ENCODE measurements around the gene ATRN.
"Not testable (repeated sequence)": the region's sequence is repeated elsewhere in the genome, so short reads cannot be mapped to it uniquely, and the experiment has no call there.

ATRN gene
- 46.4 to 57.6 (median 51.7) reads per million in 4 experiments for total RNA-seq

- peak; percentile 70 for DNase-seq
Observed at GRCh38 chr20:3470627-3471396, at the start of gene ATRN. TSS of gene ATRN (plus strand) at chr20:3471018. CDS start at chr20:3471108, 90 bp downstream.

GRCh38 chr20:3421985-3422384 lies 48.8 kb upstream of the ATRN start:
- DNase-seq, result no peak

- no peak for DNase-seq
Observed at GRCh38 chr20:3423126-3423525, 47.7 kb upstream of the ATRN start.

GRCh38 chr20:3426766-3427165 lies 44.1 kb upstream of the ATRN start:
- not testable (repeated sequence) for DNase-seq

DNA sequence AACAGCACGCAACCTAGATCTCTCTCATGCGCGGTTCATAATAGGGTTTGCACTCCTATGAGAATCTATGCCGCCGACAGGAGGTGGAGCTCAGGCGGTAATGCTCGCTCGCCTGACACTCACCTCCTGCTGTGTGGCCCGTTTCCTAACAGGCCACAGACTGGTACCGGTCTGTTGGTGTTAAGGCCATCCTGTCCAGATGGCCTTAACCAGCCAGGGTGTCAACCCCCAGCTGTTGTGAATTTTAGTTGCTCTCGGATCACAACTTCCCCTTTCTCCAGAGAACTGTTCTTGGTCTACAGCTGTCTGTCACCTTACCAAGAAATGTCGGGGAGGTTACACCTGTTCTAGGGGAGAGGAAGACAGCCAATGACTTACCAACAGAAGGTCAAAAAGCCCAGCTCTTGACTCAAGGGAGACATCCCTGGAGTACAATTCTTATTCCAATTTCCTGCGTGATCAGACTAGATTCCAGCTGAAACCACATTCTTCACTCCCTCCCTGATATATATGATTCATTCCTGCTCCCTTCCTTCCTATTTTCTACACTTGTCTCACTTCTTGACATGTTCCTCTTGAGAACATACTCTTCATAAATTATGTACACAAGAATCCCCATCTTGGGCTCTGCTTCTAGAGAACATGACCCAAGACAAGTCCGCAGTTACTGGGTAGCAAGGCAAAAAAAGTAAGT lies 40.3 kb upstream of the ATRN start:
- no peak for DNase-seq

DNA sequence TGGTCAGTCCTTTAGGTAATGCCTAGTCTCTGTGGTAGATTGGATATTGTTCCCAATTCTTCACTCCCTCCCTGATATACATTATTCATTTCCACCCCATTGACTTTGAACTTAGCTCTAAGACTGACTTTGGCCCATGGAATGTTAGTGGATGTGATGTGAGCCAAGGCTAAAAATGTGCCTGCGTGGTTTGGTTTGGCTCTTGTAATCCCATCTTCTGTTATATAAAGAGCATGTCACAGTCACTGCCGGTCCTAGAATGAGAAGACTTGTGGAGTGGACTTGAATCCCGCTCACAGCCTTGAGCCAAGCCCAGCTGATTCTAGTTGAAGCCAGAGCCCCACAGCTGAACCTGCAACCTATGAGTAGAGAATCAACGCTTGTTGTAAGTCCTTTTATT lies 39.7 kb upstream of the ATRN start:
- no peak for DNase-seq

DNA sequence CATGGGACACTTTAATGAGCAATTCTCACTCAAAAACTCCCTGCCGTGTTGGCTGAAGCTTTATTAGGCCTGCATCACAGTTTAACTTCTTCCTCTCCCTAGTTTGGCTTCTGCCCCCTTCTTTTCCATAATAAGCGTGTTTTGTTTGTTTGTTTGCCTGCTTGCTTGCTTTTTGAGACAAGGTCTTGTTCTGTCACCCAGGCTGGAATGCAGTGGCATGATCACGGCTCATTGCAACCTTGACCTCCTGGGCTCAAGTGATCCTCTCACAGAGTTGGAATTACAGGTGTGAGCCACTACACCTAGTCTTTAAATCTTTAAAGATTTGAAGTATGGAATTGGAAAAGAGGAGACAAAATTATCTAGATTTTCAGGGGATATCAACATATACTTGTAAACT lies 38.0 kb upstream of the ATRN start:
- no peak for DNase-seq

GRCh38 chr20:3433744-3434143 lies 37.1 kb upstream of the ATRN start:
- no peak for DNase-seq

GRCh38 chr20:3434232-3434631 lies 36.6 kb upstream of the ATRN start:
- DNase-seq, result no peak

DNA sequence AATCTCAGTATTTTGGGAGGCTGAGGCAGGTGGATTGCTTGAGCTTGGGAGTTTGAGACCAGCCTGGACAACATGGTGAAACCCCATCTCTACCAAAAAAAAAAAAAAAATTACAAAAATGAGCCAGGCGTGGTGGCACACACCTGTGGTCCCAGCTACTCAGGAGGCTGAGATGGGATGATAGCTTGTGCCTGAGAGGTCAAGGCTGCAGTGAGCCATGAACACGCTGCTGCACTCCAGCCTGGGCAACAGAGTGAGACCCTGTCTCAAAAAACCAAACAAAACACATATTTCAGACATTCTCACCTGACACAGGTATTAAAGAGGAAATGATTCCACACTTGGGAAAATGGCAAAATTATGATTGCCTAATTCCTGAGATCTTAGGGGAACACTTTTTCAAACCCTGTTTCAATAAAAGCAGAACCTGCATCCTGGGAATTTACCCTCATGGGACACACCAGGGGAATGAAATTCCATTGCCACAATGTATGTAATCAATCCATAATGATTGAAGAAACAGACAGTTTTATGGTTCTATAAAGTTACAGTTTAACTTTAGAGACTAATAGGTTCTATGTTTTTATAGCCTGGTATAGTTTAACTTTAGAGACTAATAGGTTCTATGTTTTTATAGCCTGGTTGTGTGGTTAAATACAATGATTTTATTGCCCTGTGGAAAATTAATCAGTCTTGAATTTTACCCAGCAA lies 33.8 kb upstream of the ATRN start:
- DNase-seq, result no peak

- no peak for DNase-seq
Observed at GRCh38 chr20:3446779-3447178, 24.0 kb upstream of the ATRN start.

- no peak for DNase-seq
Observed at GRCh38 chr20:3447321-3447720, 23.5 kb upstream of the ATRN start.

DNA sequence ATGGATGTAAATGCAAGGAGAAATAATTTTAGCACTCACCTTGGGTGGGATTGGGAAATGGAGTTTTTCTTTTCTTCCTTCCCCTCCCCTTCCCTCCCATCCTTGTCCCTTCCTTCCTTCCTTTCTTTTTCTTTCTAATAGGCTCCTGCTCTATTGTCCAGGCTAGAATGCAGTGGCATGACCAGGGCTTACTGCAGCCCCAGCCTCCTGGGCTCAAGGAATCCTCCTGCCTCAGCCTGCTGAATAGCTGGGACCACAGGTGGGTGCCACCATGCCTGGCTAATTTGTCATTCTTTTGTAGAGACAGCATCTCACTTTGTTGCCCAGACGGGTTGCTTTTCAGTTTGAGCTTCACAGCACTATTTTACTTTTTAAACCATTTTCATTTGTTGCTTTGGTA lies 21.5 kb upstream of the ATRN start:
- no peak for DNase-seq

GRCh38 chr20:3452136-3452535 lies 18.7 kb upstream of the ATRN start:
- no peak for DNase-seq

GRCh38 chr20:3452690-3453089 lies 18.1 kb upstream of the ATRN start:
- DNase-seq, result no peak

DNA sequence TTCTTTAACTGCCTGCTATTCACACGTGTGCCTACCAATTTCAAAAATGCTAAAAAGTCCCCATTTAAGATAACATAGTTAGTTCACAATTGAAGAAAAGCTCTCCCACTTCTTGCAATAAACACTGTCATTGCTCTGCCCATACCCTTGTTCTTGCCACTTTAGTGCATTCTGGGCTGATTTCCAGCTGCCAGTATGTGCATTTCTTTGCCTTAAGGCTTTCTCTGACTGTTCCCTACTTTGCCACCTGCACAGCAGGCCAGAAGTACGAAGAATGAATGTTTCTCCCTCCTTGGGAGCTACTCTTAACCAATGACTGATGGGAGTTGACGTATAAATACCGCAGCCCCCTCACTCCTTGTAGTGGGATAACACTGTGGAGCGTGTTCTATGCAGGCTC lies 16.0 kb upstream of the ATRN start:
- no peak for DNase-seq

GRCh38 chr20:3456648-3457047 lies 14.2 kb upstream of the ATRN start:
- no peak for DNase-seq

DNA sequence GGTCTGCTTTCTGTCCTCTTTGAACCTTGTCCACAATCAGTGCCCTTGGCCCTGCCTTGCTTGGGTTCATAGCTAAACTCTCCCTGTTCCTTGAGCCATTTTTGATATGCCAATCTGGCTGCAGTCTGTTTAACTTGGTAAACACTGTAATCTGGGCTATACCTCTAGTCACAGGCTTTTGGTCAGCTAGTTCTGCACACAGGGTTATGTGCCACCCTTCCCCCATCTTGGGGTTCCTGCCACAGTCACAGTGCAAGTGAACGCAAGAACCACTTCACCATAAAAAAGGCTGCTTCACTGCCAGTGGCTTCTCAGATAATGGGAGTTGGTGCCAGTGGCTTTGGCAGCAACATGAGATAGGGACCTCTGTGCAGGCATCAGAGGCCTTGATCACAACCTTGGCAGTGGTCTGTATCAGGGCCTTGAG lies 10.9 kb upstream of the ATRN start:
- no peak for DNase-seq

- no peak for DNase-seq
Observed at GRCh38 chr20:3461211-3461771, 9.5 kb upstream of the ATRN start.

GRCh38 chr20:3461911-3462677 lies 8.7 kb upstream of the ATRN start:
- DNase-seq, result no peak

- DNase-seq, result no peak
Observed at GRCh38 chr20:3464166-3464565, 6.7 kb upstream of the ATRN start.

DNA sequence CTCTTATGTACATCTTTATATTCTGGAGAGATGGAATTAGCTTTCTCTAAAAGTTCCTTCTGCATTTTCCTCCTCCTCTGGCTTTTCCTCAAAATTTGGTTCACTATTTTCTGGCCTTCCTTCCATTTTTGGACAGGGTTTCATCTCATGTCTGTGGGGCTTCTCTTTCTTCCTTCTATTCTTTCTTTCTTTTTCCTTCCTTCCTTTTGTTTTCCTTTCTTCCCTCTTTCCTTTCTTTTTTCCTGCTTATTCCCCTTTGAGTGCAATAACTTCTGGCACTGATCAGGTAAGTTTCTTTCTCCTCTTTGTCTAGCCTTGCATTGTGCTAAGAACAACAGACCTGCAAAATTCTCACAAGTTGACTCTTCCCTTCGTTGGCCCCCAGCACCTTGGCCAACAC lies 5.5 kb upstream of the ATRN start:
- no peak for DNase-seq

DNA sequence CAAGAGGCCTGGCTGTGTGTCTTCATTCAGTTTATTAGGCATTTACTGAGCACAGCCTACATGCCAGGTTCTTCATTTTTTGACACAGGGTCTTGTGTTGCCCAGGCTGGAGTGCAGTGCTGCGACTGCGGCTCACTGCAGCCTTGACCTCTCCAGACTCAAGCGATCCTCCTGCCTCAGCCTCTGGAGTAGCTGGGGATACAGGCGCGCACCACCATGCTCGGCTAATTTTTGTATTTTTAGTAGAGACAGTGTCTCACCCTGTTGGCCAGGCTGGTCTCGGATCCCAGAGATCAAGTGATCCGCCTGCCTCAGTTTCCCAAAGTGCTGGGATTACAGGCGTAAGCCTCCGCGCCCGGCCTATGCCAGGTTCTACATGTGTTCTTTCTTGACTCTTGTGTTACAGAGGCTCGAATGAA lies 601 bp upstream of the ATRN start:
- DNase-seq, result no peak

All from effector CD8-positive, alpha-beta T cell (primary cell).